GM18505 (cell line): ENCODE results near the gene PSORS1C2.
A peak's percentile ranks its signal among the peaks of the same experiment; 100 is the strongest.
"Not testable (repeated sequence)": the region's sequence is repeated elsewhere in the genome, so short reads cannot be mapped to it uniquely, and the experiment has no call there.

Experiments
- ATAC-seq: cut with Tn5 transposase; IDR thresholded peaks from one replicate; pipeline ENCODE4 v1.9.1; 2021; ENCODE audit not compliant: unreplicated experiment
- POLR2A ChIP-seq: IDR thresholded peaks from 4 replicates; pipeline ENCODE4 v1.6.1; 2011; ENCODE audit warnings: borderline replicate concordance; ENCODE audit not compliant: insufficient read depth, insufficient read length; ENCODE audit errors: extremely low read depth

Gene PSORS1C2

GRCh38 chr6:31171931-31172905 lies 33.4 kb upstream of the PSORS1C2 start:
- no peak for TF ChIP-seq POLR2A
- no peak for ATAC-seq

GRCh38 chr6:31170987-31171671 lies 32.3 kb upstream of the PSORS1C2 start:
- TF ChIP-seq POLR2A = no peak
- ATAC-seq = no peak

GRCh38 chr6:31170600-31170881 lies 31.7 kb upstream of the PSORS1C2 start, which contains the start of gene POU5F1:
Gene POU5F1 (minus strand): TSS chr6:31170682. CDS start chr6:31170620, 62 bp downstream.
- no peak for TF ChIP-seq POLR2A
- no peak for ATAC-seq

- not testable (repeated sequence) for ATAC-seq
These were observed 31.2 kb upstream of the PSORS1C2 start for GRCh38 chr6:31169858-31170599.

GRCh38 chr6:31169123-31169857 lies 30.4 kb upstream of the PSORS1C2 start:
- TF ChIP-seq POLR2A = no peak

GRCh38 chr6:31168606-31169005 lies 29.7 kb upstream of the PSORS1C2 start:
- no peak for TF ChIP-seq POLR2A
- ATAC-seq = no peak

More at GRCh38 chr6:31169123-31169857, 30.4 kb upstream of the PSORS1C2 start:
- ATAC-seq = no peak

- TF ChIP-seq POLR2A = no peak
- ATAC-seq = no peak
These were observed 27.1 kb upstream of the PSORS1C2 start for GRCh38 chr6:31165986-31166385.

- TF ChIP-seq POLR2A = peak; percentile 67
- peak; percentile 70 for ATAC-seq
These were observed 26.4 kb upstream of the PSORS1C2 start for GRCh38 chr6:31165064-31165832.

- not testable (repeated sequence) for ATAC-seq
These were observed 25.7 kb upstream of the PSORS1C2 start for GRCh38 chr6:31164475-31165063.

- no peak for ATAC-seq
- TF ChIP-seq POLR2A = no peak
These were observed 25.1 kb upstream of the PSORS1C2 start for GRCh38 chr6:31163922-31164321.

- ATAC-seq = no peak
- no peak for TF ChIP-seq POLR2A
These were observed 23.7 kb upstream of the PSORS1C2 start for GRCh38 chr6:31162463-31163165.

GRCh38 chr6:31161216-31162126 lies 22.6 kb upstream of the PSORS1C2 start:
- no peak for ATAC-seq
- TF ChIP-seq POLR2A = no peak
